Neuronal stem cell (in vitro differentiated cells): Measurements from ENCODE around the gene SLC8A1.

ENCODE experiments used
- DNase-seq: peaks from one replicate; pipeline ENCODE4 v3.0.0-alpha.2; 2013; ENCODE audit warnings: low spot score
- H2AFZ ChIP-seq: one replicate; pipeline ENCODE4 v1.6.1; 2013; ENCODE audit warnings: mild to moderate bottlenecking, low read length, inconsistent platforms
- H2AK5ac ChIP-seq: 2 replicates; pipeline ENCODE4 v1.6.1; 2013; ENCODE audit warnings: low read depth, mild to moderate bottlenecking, inconsistent platforms, low read length, moderate library complexity, mixed read lengths
- H2BK120ac ChIP-seq: 2 replicates; pipeline ENCODE4 v1.6.1; 2013; ENCODE audit warnings: low read depth, mild to moderate bottlenecking, inconsistent platforms, low read length, moderate library complexity, mixed read lengths
- H2BK12ac ChIP-seq: one replicate; pipeline ENCODE4 v1.6.1; 2013; ENCODE audit warnings: low read length, inconsistent platforms
- H2BK15ac ChIP-seq: 2 replicates; pipeline ENCODE4 v1.6.1; 2013; ENCODE audit warnings: mild to moderate bottlenecking, low read length, inconsistent platforms, mixed read lengths
- H2BK5ac ChIP-seq: one replicate; pipeline ENCODE4 v1.6.1; 2013; ENCODE audit warnings: inconsistent platforms, mild to moderate bottlenecking, low read length, moderate library complexity
- H3K14ac ChIP-seq: one replicate; pipeline ENCODE4 v1.6.1; 2013; ENCODE audit warnings: low read length, inconsistent platforms
- H3K18ac ChIP-seq: 2 replicates; pipeline ENCODE4 v1.6.1; 2013; ENCODE audit warnings: low read length, inconsistent platforms
- H3K23ac ChIP-seq: 2 replicates; pipeline ENCODE4 v1.6.1; 2013; ENCODE audit warnings: low read depth, mild to moderate bottlenecking, mixed read lengths, low read length, inconsistent platforms; ENCODE audit not compliant: poor library complexity
- H3K27ac ChIP-seq: replicated peaks from 3 replicates; pipeline ENCODE4 v1.5.1; 2013; ENCODE audit warnings: low read length, inconsistent platforms
- H3K27me3 ChIP-seq, 3 experiments: 2 replicates each; pipeline ENCODE4 v1.6.1; 2013; ENCODE audit warnings: low read length in 3 of 3, mild to moderate bottlenecking in 2 of 3, inconsistent platforms in 1 of 3, low read depth in 1 of 3, mixed read lengths in 1 of 3, moderate library complexity in 1 of 3; ENCODE audit not compliant: control insufficient read depth in 3 of 3, insufficient read depth in 3 of 3
- H3K36me3 ChIP-seq, 2 donors: replicated peaks in 1 of 2; 2 replicates each; pipeline ENCODE4 v1.6.1; 2013; ENCODE audit warnings: low read length in 2 of 2; ENCODE audit not compliant: control insufficient read depth in 2 of 2, insufficient read depth in 2 of 2
- H3K4ac ChIP-seq: 2 replicates; pipeline ENCODE4 v1.6.1; 2013; ENCODE audit warnings: inconsistent platforms, mild to moderate bottlenecking, low read length, moderate library complexity
- H3K4me1 ChIP-seq, 2 donors: 1 replicate in 1 of 2; 2 replicates in 1 of 2; pipeline ENCODE4 v1.6.1; 2013; ENCODE audit warnings: low read length in 2 of 2, low read depth in 1 of 2; ENCODE audit not compliant: control insufficient read depth in 2 of 2, insufficient read depth in 1 of 2
- H3K4me2 ChIP-seq: one replicate; pipeline ENCODE4 v1.6.1; 2013; ENCODE audit warnings: mild to moderate bottlenecking, low read length, inconsistent platforms; ENCODE audit not compliant: insufficient read depth, poor library complexity, severe bottlenecking
- H3K4me3 ChIP-seq, 2 donors: 2 replicates each; pipeline ENCODE4 v1.5.1; 2013; ENCODE audit warnings: low read length in 2 of 2, mild to moderate bottlenecking in 2 of 2, inconsistent platforms in 1 of 2, moderate library complexity in 1 of 2
- H3K79me1 ChIP-seq: one replicate; pipeline ENCODE4 v1.6.1; 2013; ENCODE audit warnings: low read depth, mild to moderate bottlenecking, inconsistent platforms, low read length, moderate library complexity
- H3K9ac ChIP-seq: one replicate; pipeline ENCODE4 v1.6.1; 2013; ENCODE audit warnings: mild to moderate bottlenecking, low read depth, low read length, inconsistent platforms; ENCODE audit not compliant: poor library complexity
- H3K9me3 ChIP-seq, 2 donors: replicated peaks in 1 of 2; 2 replicates each; pipeline versions ENCODE3 to v1.6.1; 2013; ENCODE audit warnings: low read length in 2 of 2, mild to moderate bottlenecking in 2 of 2, inconsistent platforms in 1 of 2, low read depth in 1 of 2, mixed read lengths in 1 of 2, moderate library complexity in 1 of 2; ENCODE audit not compliant: control insufficient read depth in 2 of 2, insufficient read depth in 1 of 2
- H4K8ac ChIP-seq: one replicate; pipeline ENCODE4 v1.6.1; 2013; ENCODE audit warnings: low read depth, mild to moderate bottlenecking, inconsistent platforms, low read length, moderate library complexity
- H4K91ac ChIP-seq: one replicate; pipeline ENCODE4 v1.6.1; 2013; ENCODE audit warnings: low read length, low read depth, mild to moderate bottlenecking, inconsistent platforms; ENCODE audit not compliant: poor library complexity
- WGBS, 2 donors: extraction: QIAGEN DNeasy Blood & Tissue Kit; methylation state at CpG; one replicate each; pipeline ENCODE4 v1.1.7; 2013; ENCODE audit warnings: missing lambda C conversion rate in 2 of 2, mixed read lengths in 1 of 2; ENCODE audit not compliant: insufficient read length in 2 of 2, insufficient replicate concordance in 1 of 2; ENCODE audit errors: extremely low coverage in 2 of 2; 5-methylcytosine and 5-hydroxymethylcytosine counted together

The SLC8A1 gene

DNA sequence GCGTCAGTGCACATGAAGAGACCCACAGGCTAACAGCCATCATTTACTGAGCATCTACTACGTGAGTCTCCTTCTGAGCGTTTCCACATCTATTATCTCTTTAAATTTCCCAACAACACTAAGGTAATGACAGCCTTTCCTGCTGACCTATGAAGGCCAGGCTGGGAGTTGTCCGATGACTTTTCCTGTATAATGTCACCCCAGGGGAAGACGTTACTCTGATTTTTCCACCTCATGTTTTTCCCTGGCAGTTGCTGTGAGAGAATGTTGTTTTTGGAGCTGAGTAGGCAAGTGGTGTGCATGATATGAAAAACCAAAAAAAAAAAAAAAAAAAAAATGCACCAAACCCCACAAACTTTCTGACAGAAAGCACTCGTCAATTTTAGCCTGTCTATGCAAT is 207.6 kb downstream of the SLC8A1 start:
- Histone ChIP-seq H3K27ac (no peak overlapping the region), H4K8ac (no peak overlapping the region), H2BK12ac (no peak overlapping the region), H3K79me1 (no peaks in the 10 kb centered on the region), H3K4me2 (no peak overlapping the region), H3K4ac (no peak overlapping the region), H2AFZ (no peak overlapping the region), H3K9me3 (peaks cover 0 to 2% of the 10 kb centered on the region in 2 donors), H2BK15ac (no peak overlapping the region), H3K9ac (no peak overlapping the region), H3K4me1 (peaks cover 0 to 20% of the 10 kb centered on the region in 2 donors), H2AK5ac (no peak overlapping the region), H3K14ac (no peak overlapping the region), H2BK5ac (no peak overlapping the region), H2BK120ac (no peak overlapping the region), H3K18ac (no peak overlapping the region), H3K27me3 (no peaks in the 10 kb centered on the region), H3K4me3 (no peak overlapping the region), H3K23ac (no peak overlapping the region), H4K91ac (no peak overlapping the region), H3K36me3 (no peaks in the 10 kb centered on the region)
- DNase-seq, result no peak
- WGBS, 2 donors, result no CpG with 5 or more reads among the region's 6 CpGs

DNA sequence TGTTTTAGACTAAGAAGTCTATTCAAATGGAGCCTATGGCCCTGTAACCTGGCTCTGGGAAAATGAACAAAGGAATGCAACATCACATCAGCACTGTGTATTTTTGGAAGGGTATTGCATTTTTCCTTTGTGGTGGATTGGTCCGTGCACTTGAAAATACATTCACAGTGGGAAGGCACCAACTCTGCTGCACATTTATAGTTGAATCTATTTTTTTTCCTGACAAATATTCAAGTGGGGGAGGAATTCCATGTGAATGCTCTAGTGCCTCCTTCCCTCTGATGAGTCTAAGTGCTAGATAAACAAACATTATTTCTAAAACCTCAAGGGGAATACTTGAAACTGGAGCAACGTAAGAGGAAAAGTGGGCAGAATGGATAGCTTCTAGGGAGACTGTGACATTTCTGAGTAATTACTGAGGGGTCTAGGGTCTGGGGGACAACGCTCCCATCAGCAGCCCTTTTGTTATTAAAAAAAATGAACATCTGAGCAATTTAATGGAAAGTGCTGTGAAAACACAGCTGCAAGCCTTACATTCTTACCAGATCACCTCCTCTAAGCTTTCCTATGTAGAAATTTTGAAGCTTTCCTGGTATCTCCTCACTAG is 208.2 kb downstream of the SLC8A1 start:
- no peak overlapping the region for H3K27ac ChIP-seq
- DNase-seq, result no peak
- no peak overlapping the region for H2AFZ ChIP-seq

DNA sequence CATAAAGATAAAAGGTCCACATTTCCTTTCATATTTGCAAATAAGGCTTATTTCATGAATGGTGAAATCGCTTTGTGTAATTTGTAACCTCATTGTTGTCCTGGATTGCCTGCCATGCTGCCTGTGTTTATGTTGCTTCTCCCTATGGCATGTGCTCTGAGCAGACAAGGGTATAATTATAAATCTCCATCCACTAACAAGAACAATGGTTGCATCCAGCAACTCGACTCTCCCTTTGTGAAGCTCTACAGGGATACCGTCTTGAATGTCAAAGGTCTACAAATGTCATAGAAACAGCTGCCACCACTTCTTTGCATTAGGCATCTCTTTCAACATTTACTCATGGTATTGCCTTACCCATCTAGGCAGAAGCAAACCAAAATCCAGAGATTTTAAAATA is 209.6 kb downstream of the SLC8A1 start:
- H3K14ac ChIP-seq, result no peak overlapping the region
- no peak overlapping the region for H2BK120ac ChIP-seq
- no peaks in the 10 kb centered on the region for H3K27me3 ChIP-seq
- no peak overlapping the region for H3K23ac ChIP-seq
- H2BK15ac ChIP-seq, result no peak overlapping the region
- peaks cover 0 to 20% of the 10 kb centered on the region in 2 donors for H3K4me1 ChIP-seq
- no CpG with 5 or more reads among the region's 3 CpGs for WGBS, 2 donors
- H3K4me3 ChIP-seq, result no peak overlapping the region
- H3K36me3 ChIP-seq, result no peaks in the 10 kb centered on the region
- H4K8ac ChIP-seq, result no peak overlapping the region
- no peak overlapping the region for H3K4me2 ChIP-seq
- H3K79me1 ChIP-seq, result no peaks in the 10 kb centered on the region
- H2AK5ac ChIP-seq, result no peak overlapping the region
- DNase-seq, result peak; percentile 24
- H2BK12ac ChIP-seq, result no peak overlapping the region
- no peak overlapping the region for H2BK5ac ChIP-seq
- no peak overlapping the region for H3K4ac ChIP-seq
- H3K9ac ChIP-seq, result no peak overlapping the region
- no peak overlapping the region for H3K27ac ChIP-seq
- H3K18ac ChIP-seq, result no peak overlapping the region
- H4K91ac ChIP-seq, result no peak overlapping the region
- peaks cover 0 to 2% of the 10 kb centered on the region in 2 donors for H3K9me3 ChIP-seq
- H2AFZ ChIP-seq, result no peak overlapping the region

More for the DNA sequence above, 208.2 kb downstream of the SLC8A1 start:
- no peak overlapping the region for H4K8ac ChIP-seq
- H3K79me1 ChIP-seq, result no peaks in the 10 kb centered on the region
- H3K4me1 ChIP-seq, result peaks cover 0 to 20% of the 10 kb centered on the region in 2 donors
- H3K23ac ChIP-seq, result no peak overlapping the region
- no peak overlapping the region for H3K9ac ChIP-seq
- no peak overlapping the region for H3K4me3 ChIP-seq
- no peak overlapping the region for H3K18ac ChIP-seq
- no peak overlapping the region for H2BK120ac ChIP-seq
- H3K4me2 ChIP-seq, result no peak overlapping the region
- no peak overlapping the region for H2BK15ac ChIP-seq
- no peaks in the 10 kb centered on the region for H3K27me3 ChIP-seq
- no peak overlapping the region for H3K4ac ChIP-seq
- peaks cover 0 to 2% of the 10 kb centered on the region in 2 donors for H3K9me3 ChIP-seq
- no peak overlapping the region for H2AK5ac ChIP-seq
- no peak overlapping the region for H2BK5ac ChIP-seq
- no CpG with 5 or more reads among the region's 3 CpGs for WGBS, 2 donors
- no peak overlapping the region for H4K91ac ChIP-seq
- H3K36me3 ChIP-seq, result no peaks in the 10 kb centered on the region
- no peak overlapping the region for H2BK12ac ChIP-seq
- H3K14ac ChIP-seq, result no peak overlapping the region

- Histone ChIP-seq H3K4me3 (no peak overlapping the region), H3K4me1 (peaks cover 0 to 20% of the 10 kb centered on the region in 2 donors)
- WGBS, 2 donors, result no CpG with 5 or more reads among the region's 5 CpGs
Observed at GRCh38 chr2:40240070-40240469, 211.8 kb downstream of the SLC8A1 start.

More at GRCh38 chr2:40240070-40240469, 211.8 kb downstream of the SLC8A1 start:
- no peaks in the 10 kb centered on the region for H3K36me3 ChIP-seq
- H3K18ac ChIP-seq, result no peak overlapping the region
- peaks cover 0 to 2% of the 10 kb centered on the region in 2 donors for H3K9me3 ChIP-seq
- H3K27ac ChIP-seq, result no peak overlapping the region
- no peak overlapping the region for H4K91ac ChIP-seq
- H3K9ac ChIP-seq, result no peak overlapping the region
- H2BK120ac ChIP-seq, result no peak overlapping the region
- no peaks in the 10 kb centered on the region for H3K27me3 ChIP-seq
- H2BK12ac ChIP-seq, result no peak overlapping the region
- no peak overlapping the region for H2AFZ ChIP-seq
- no peak overlapping the region for H2BK5ac ChIP-seq
- no peaks in the 10 kb centered on the region for H3K79me1 ChIP-seq
- H2AK5ac ChIP-seq, result no peak overlapping the region
- DNase-seq, result no peak
- H3K14ac ChIP-seq, result no peak overlapping the region
- no peak overlapping the region for H4K8ac ChIP-seq
- H2BK15ac ChIP-seq, result no peak overlapping the region
- H3K4ac ChIP-seq, result no peak overlapping the region
- H3K4me2 ChIP-seq, result no peak overlapping the region
- no peak overlapping the region for H3K23ac ChIP-seq
